MCF 10A (cell line): ENCODE data around the gene UBE2Q1. TPM values are rescaled to one million over a fixed set of nuclear protein-coding genes. Genes with fewer than 3 reads are reported as not detected.

Source experiments
- BruUV-seq: library from RNA; stranded (reverse); fragments of 400-500 nt; replicated peaks from 2 replicates; lab custom pipeline; 2021; lab: Mats Ljungman, UMichigan
- CTCF ChIA-PET: fragments of 300-600 bp; sonication (Branson Sonifier 250); formaldehyde crosslinking; extraction: SDS; loops from one replicate; lab custom pipeline; 2021; ENCODE audit warnings: antibody characterized with exemption, inconsistent platforms; lab: Yijun Ruan, JAX
- POLR2A ChIA-PET: fragments of 300-600, 350-650 bp; sonication (Branson Sonifier 250); formaldehyde crosslinking; extraction: SDS; loops from one replicate; lab custom pipeline; 2020; ENCODE audit warnings: antibody characterized with exemption, inconsistent platforms; lab: Yijun Ruan, JAX
- DNase-seq: peaks from one replicate; pipeline ENCODE4 v3.0.0-alpha.2; 2018; ENCODE audit not compliant: unreplicated experiment
- H3K27ac Mint-ChIP-seq: one replicate; pipeline ENCODE4 v1.8.0; 2022; ENCODE audit warnings: mild to moderate bottlenecking, low read depth, mixed read lengths; ENCODE audit not compliant: unreplicated experiment
- H3K27me3 Mint-ChIP-seq: one replicate; pipeline ENCODE4 v1.8.0; 2022; ENCODE audit warnings: mixed read lengths; ENCODE audit not compliant: insufficient read depth, unreplicated experiment
- H3K36me3 Mint-ChIP-seq: one replicate; pipeline ENCODE4 v1.8.0; 2022; ENCODE audit warnings: mild to moderate bottlenecking, moderate library complexity, mixed read lengths; ENCODE audit not compliant: insufficient read depth, unreplicated experiment
- H3K4me1 Mint-ChIP-seq: one replicate; pipeline ENCODE4 v1.8.0; 2022; ENCODE audit warnings: mixed read lengths; ENCODE audit not compliant: insufficient read depth, unreplicated experiment
- H3K4me3 Mint-ChIP-seq: one replicate; pipeline ENCODE4 v1.8.0; 2022; ENCODE audit warnings: mild to moderate bottlenecking, moderate library complexity, mixed read lengths; ENCODE audit not compliant: unreplicated experiment
- H3K9me3 Mint-ChIP-seq: one replicate; pipeline ENCODE4 v1.8.0; 2022; ENCODE audit warnings: mixed read lengths; ENCODE audit not compliant: unreplicated experiment
- intact Hi-C: fragments of 100-400 bp; cut with micrococcal nuclease; formaldehyde crosslinking; loops from 2 replicates; pipeline ENCODE4 v1.14.1; 2022
- total RNA-seq: library from RNA; stranded (reverse); gene quantifications from 2 replicates; pipeline ENCODE4 v1.2.3, GENCODE V29; 2022
- TF ChIP-seq, protein P1 (sequence below): fragments of 200-600 bp; IDR thresholded peaks from one replicate; pipeline ENCODE4 v1.8.0; 2022; ENCODE audit warnings: antibody characterized with exemption, mild to moderate bottlenecking; ENCODE audit not compliant: unreplicated experiment

The UBE2Q1 gene
- total RNA-seq, 1 experiment from 2014 or later: 111 TPM

GRCh38 chr1:154572468-154573167 is 14.2 kb upstream of the UBE2Q1 start:
- H3K27ac Mint-ChIP-seq: no peak overlapping the region
- H3K36me3 Mint-ChIP-seq: no peaks in the 10 kb centered on the region
- TF ChIP-seq, protein P1, sequence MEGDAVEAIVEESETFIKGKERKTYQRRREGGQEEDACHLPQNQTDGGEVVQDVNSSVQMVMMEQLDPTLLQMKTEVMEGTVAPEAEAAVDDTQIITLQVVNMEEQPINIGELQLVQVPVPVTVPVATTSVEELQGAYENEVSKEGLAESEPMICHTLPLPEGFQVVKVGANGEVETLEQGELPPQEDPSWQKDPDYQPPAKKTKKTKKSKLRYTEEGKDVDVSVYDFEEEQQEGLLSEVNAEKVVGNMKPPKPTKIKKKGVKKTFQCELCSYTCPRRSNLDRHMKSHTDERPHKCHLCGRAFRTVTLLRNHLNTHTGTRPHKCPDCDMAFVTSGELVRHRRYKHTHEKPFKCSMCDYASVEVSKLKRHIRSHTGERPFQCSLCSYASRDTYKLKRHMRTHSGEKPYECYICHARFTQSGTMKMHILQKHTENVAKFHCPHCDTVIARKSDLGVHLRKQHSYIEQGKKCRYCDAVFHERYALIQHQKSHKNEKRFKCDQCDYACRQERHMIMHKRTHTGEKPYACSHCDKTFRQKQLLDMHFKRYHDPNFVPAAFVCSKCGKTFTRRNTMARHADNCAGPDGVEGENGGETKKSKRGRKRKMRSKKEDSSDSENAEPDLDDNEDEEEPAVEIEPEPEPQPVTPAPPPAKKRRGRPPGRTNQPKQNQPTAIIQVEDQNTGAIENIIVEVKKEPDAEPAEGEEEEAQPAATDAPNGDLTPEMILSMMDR: no peak
- no peaks in the 10 kb centered on the region for H3K9me3 Mint-ChIP-seq
- H3K4me1 Mint-ChIP-seq: peaks cover 16% of the 10 kb centered on the region
- intact Hi-C loops: no loop called here
- POLR2A ChIA-PET: interaction anchor here (0.6 kb wide), 3 partner anchors 111 to 509 kb away, joined by 3 to 4 read pairs (median 4); partner anchors contain the start of gene FLAD1
- CTCF ChIA-PET: interaction anchor here (0.6 to 1.5 kb wide), 5 partner anchors 13 to 478 kb away, joined by 3 to 9 read pairs (median 3); no protein-coding TSS in a partner anchor
- BruUV-seq: no TSS peak
- H3K4me3 Mint-ChIP-seq: no peak overlapping the region
- DNase-seq: no peak
- H3K27me3 Mint-ChIP-seq: peaks cover 39% of the 10 kb centered on the region

DNA sequence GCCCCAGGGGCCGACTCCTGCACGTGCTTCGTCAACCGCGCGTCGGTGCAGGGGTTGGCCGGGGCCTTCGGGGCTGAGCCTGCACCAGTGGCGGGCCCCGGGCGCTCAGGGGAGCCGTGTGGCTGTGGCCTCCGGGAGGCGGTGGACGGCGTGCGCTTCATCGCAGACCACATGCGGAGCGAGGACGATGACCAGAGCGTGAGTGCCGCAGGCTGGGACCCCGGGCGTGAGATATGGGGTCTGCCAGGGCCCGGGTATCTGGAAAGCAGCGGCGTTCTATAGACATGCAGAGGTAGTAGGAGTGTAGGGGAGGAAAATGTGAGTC is 13.5 kb upstream of the UBE2Q1 start:
- TF ChIP-seq, protein P1: no peak
- no peaks in the 10 kb centered on the region for H3K36me3 Mint-ChIP-seq
- POLR2A ChIA-PET: no interaction called here
- no peak overlapping the region for H3K27ac Mint-ChIP-seq
- peaks cover 20% of the 10 kb centered on the region for H3K4me1 Mint-ChIP-seq
- DNase-seq: no peak
- peaks cover 46% of the 10 kb centered on the region for H3K27me3 Mint-ChIP-seq
- H3K9me3 Mint-ChIP-seq: no peaks in the 10 kb centered on the region
- H3K4me3 Mint-ChIP-seq: no peak overlapping the region
- CTCF ChIA-PET: no interaction called here
- intact Hi-C loops: no loop called here
- no TSS peak for BruUV-seq

DNA sequence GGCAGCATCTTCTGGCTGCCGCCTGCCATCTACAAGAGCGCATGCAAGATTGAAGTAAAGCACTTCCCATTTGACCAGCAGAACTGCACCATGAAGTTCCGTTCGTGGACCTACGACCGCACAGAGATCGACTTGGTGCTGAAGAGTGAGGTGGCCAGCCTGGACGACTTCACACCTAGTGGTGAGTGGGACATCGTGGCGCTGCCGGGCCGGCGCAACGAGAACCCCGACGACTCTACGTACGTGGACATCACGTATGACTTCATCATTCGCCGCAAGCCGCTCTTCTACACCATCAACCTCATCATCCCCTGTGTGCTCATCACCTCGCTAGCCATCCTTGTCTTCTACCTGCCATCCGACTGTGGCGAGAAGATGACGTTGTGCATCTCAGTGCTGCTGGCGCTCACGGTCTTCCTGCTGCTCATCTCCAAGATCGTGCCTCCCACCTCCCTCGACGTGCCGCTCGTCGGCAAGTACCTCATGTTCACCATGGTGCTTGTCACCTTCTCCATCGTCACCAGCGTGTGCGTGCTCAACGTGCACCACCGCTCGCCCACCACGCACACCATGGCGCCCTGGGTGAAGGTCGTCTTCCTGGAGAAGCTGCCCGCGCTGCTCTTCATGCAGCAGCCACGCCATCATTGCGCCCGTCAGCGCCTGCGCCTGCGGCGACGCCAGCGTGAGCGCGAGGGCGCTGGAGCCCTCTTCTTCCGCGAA is 12.9 kb upstream of the UBE2Q1 start:
- no TSS peak for BruUV-seq
- TF ChIP-seq, protein P1: no peak
- Mint-ChIP-seq H3K36me3 (no peaks in the 10 kb centered on the region), H3K9me3 (no peaks in the 10 kb centered on the region), H3K4me1 (peaks cover 20% of the 10 kb centered on the region), H3K27ac (no peak overlapping the region), H3K4me3 (no peak overlapping the region), H3K27me3 (peaks cover 51% of the 10 kb centered on the region)
- POLR2A ChIA-PET: interaction anchor here (0.6 kb wide), 1 partner anchor 56 kb away, joined by 3 read pairs; no protein-coding TSS in a partner anchor
- CTCF ChIA-PET: no interaction called here
- intact Hi-C loops: no loop called here
- no peak for DNase-seq

- ChIA-PET CTCF (interaction anchor here (0.7 to 1.2 kb wide), 4 partner anchors 9 to 376 kb away, joined by 3 to 6 read pairs (median 3); no protein-coding TSS in a partner anchor), POLR2A (interaction anchor here (0.9 to 2.0 kb wide), 5 partner anchors 9 to 370 kb away, joined by 3 to 8 read pairs (median 4); partner anchors contain the start of gene PMVK)
- no peaks in the 10 kb centered on the region for H3K36me3 Mint-ChIP-seq
- H3K4me3 Mint-ChIP-seq: peak overlapping the region; percentile 52
- peaks cover 11% of the 10 kb centered on the region for H3K4me1 Mint-ChIP-seq
- no peak overlapping the region for H3K27ac Mint-ChIP-seq
- intact Hi-C loops: no loop called here
- no TSS peak for BruUV-seq
- TF ChIP-seq, protein P1: no peak
- H3K27me3 Mint-ChIP-seq: peaks cover 54% of the 10 kb centered on the region
- H3K9me3 Mint-ChIP-seq: no peaks in the 10 kb centered on the region
- DNase-seq: no peak
These were observed 9.8 kb upstream of the UBE2Q1 start for GRCh38 chr1:154568157-154568815.
